Measurements from ENCODE around the gene ATRN. TPM values are rescaled to one million over a fixed set of nuclear protein-coding genes. Genes with fewer than 3 reads are reported as not detected.

The ATRN gene
- polyA plus RNA-seq, 1 donor from 2014 or later, result 27.5 TPM

- H2AFZ ChIP-seq (ENCODE audit: low read depth, low read length), result no peak overlapping the region
- no peaks in the 10 kb centered on the region for H4K20me1 ChIP-seq (ENCODE audit: insufficient read depth)
- H3K79me2 ChIP-seq (replicated peaks; ENCODE audit: insufficient read depth, low read length), result no peaks in the 10 kb centered on the region
- H3K27me3 ChIP-seq (ENCODE audit: insufficient read depth, low read depth, low read length), result no peaks in the 10 kb centered on the region
- H3K27ac ChIP-seq (ENCODE audit: low read length), result no peak overlapping the region
- H3K9me3 ChIP-seq (ENCODE audit: low read length), result no peaks in the 10 kb centered on the region
- no peaks in the 10 kb centered on the region for H3F3A ChIP-seq (ENCODE audit: insufficient read depth, low read length, poor library complexity, severe bottlenecking)
- H3K9me2 ChIP-seq (ENCODE audit: insufficient read depth, low read length), result no peaks in the 10 kb centered on the region
- H3K9ac ChIP-seq (ENCODE audit: low read length), result no peak overlapping the region
- no peak overlapping the region for H3K4me3 ChIP-seq (ENCODE audit: low read length)
- H3K4me2 ChIP-seq (ENCODE audit: low read length), result no peak overlapping the region
- H3K36me3 ChIP-seq (ENCODE audit: insufficient read depth, low read length), result no peaks in the 10 kb centered on the region
- TF ChIP-seq CTCF (IDR thresholded peaks at IDR 0.05; ENCODE audit: poor library complexity, severe bottlenecking), result no peak
- TF ChIP-seq POLR2AphosphoS5 (IDR thresholded peaks at IDR 0.05), result no peak
- TF ChIP-seq EZH2 (IDR thresholded peaks at IDR 0.05; ENCODE audit: borderline replicate concordance, insufficient read depth, low read length, poor library complexity, severe bottlenecking), result no peak
- TF ChIP-seq REST (IDR thresholded peaks at IDR 0.05; ENCODE audit: borderline replicate concordance), result no peak
- no peak for TF ChIP-seq TAF1 (IDR thresholded peaks at IDR 0.05; ENCODE audit: low read depth)
- no peak for TF ChIP-seq EP300 (conservative IDR thresholded peaks at IDR 0.05; ENCODE audit: poor library complexity, severe bottlenecking)
- no peak for TF ChIP-seq RAD21 (conservative IDR thresholded peaks at IDR 0.05)
- TF ChIP-seq MXI1 (conservative IDR thresholded peaks at IDR 0.05; ENCODE audit: poor library complexity, severe bottlenecking), result no peak
- no peak for TF ChIP-seq SMC3 (conservative IDR thresholded peaks at IDR 0.05; ENCODE audit: poor library complexity)
Measured at GRCh38 chr20:3452136-3452535, 18.7 kb upstream of the ATRN start.

GRCh38 chr20:3452690-3453089, 18.1 kb upstream of the ATRN start:
- H3F3A ChIP-seq (ENCODE audit: insufficient read depth, low read length, poor library complexity, severe bottlenecking), result no peaks in the 10 kb centered on the region
- no peak for TF ChIP-seq EP300 (conservative IDR thresholded peaks at IDR 0.05; ENCODE audit: poor library complexity, severe bottlenecking)
- no peak for TF ChIP-seq RAD21 (conservative IDR thresholded peaks at IDR 0.05)
- no peak for TF ChIP-seq SMC3 (conservative IDR thresholded peaks at IDR 0.05; ENCODE audit: poor library complexity)
- no peak for TF ChIP-seq TAF1 (IDR thresholded peaks at IDR 0.05; ENCODE audit: low read depth)
- TF ChIP-seq POLR2AphosphoS5 (IDR thresholded peaks at IDR 0.05), result no peak
- TF ChIP-seq CTCF (IDR thresholded peaks at IDR 0.05; ENCODE audit: poor library complexity, severe bottlenecking), result no peak
- no peak for TF ChIP-seq EZH2 (IDR thresholded peaks at IDR 0.05; ENCODE audit: borderline replicate concordance, insufficient read depth, low read length, poor library complexity, severe bottlenecking)
- no peak for TF ChIP-seq MXI1 (conservative IDR thresholded peaks at IDR 0.05; ENCODE audit: poor library complexity, severe bottlenecking)
- TF ChIP-seq REST (IDR thresholded peaks at IDR 0.05; ENCODE audit: borderline replicate concordance), result no peak
- no peak overlapping the region for H3K4me2 ChIP-seq (ENCODE audit: low read length)
- H4K20me1 ChIP-seq (ENCODE audit: insufficient read depth), result no peaks in the 10 kb centered on the region
- H3K79me2 ChIP-seq (replicated peaks; ENCODE audit: insufficient read depth, low read length), result no peaks in the 10 kb centered on the region
- no peaks in the 10 kb centered on the region for H3K36me3 ChIP-seq (ENCODE audit: insufficient read depth, low read length)
- H3K27ac ChIP-seq (ENCODE audit: low read length), result no peak overlapping the region
- H3K9me2 ChIP-seq (ENCODE audit: insufficient read depth, low read length), result no peaks in the 10 kb centered on the region
- no peak overlapping the region for H3K4me3 ChIP-seq (ENCODE audit: low read length)
- H3K9ac ChIP-seq (ENCODE audit: low read length), result no peak overlapping the region
- H2AFZ ChIP-seq (ENCODE audit: low read depth, low read length), result no peak overlapping the region
- H3K27me3 ChIP-seq (ENCODE audit: insufficient read depth, low read depth, low read length), result no peaks in the 10 kb centered on the region
- no peaks in the 10 kb centered on the region for H3K9me3 ChIP-seq (ENCODE audit: low read length)
